Activated gamma-delta T cell treated with Interleukin-2 at 50 U/mL for 16 hours (primary cell): ENCODE data around the gene SIKE1.
"Not testable (repeated sequence)": the region's sequence is repeated elsewhere in the genome, so short reads cannot be mapped to it uniquely, and the experiment has no call there.

Experiments
- DNase-seq: peaks from one replicate; pipeline ENCODE4 v3.0.0-alpha.2; 2020

SIKE1 gene

DNA sequence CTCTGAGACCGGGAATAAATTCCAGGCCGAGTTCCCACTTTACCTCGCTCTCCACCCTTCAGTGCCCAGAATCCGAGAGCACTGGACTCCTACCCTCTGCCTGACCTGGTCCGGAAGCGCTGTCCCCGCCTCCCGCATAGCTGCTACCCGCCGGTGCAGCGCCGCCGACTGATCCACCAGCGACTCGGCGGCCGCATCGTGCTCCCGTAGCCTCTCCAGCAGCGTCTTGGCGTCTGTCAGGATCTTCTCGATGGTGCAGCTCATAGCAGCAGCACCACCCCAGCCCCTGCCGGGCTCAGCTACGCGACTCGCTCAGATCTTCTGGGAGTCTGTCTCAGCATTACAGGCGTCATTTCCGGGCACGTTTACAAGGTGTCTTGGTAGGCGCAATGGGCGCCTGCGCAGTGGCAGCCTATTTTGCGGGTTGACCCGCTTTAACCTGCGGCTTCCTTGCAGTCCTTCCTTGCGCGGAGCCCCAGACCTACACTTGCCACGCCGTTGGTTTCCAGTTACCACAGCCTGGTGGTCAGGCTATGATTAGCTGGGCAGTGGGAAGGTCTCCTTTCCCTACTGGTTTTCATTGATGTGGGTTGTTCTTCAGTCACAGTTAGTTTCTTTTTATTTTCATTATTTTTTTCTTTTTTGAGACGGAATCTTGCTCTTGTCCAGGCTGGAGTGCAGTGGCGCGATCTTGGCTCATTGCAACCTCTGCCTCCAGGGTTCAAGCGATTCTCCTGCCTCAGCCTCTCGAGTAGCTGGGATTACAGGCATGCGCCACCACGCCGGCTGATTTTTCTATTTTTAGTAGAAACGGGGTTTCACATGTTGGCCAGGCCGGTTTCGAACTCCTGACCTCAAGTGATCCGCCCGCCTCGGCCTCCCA is at the start of gene SIKE1:
SIKE1 (minus strand) TSS at position 342 of the 883 bp plus-strand sequence; CDS start at position 264, 78 bp downstream.
- peak; percentile 92 for DNase-seq

DNA sequence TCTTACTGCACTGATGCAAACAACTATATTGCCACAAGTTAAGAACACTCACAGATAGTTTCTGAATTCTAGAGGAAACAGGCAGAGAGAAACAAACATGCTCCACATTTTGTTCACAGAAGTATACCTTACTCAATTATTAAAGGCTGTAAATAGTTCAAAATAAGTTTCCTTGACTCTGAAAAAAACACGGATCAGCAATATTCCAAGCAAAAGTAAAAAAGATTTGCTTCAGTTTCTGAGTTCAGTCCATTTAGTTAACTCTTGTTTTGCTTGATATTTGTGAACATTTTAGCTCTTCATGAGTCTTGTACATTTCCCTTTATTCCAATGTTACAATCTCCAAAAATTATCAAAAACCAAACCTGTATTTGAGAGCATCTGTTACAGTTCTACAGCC is 49.6 kb upstream of the SIKE1 start:
- DNase-seq = not testable (repeated sequence)

DNA sequence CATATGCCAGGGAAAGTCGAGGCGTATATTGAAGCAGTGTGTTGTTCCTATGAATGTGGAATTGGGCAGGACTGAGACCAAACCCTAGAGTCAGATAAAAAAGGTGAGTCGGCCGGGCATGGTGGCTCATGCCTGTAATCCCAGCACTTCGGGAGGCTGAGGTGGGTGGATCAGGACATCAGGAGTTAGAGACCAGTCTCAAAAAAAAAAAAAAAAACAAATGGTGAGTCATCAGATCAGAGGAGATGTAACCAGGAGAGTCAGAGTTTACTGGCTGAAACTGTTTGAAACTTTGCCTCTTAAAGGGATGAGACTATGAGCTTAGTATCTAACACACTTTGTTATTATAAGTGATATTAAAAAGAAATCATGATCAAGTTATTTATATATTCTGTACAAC is 47.8 kb upstream of the SIKE1 start:
- DNase-seq = no peak

DNA sequence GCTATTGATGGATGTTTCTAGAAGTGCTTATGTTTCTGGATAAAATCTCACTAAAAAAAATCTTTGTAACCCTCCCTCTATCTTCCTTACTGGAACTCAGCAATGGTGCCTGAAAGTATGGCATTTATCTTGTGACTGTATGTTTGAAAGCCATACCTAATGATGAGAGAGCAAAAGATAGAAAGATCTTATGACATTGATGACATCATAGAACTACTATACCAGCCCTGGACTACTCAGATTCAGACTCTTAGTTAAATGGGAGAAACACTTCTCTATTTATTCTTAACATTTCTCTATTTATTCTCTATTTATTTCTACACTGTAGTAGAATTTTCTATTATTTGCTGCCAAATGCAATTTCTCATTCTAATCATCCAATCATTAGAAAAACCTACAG is 41.5 kb upstream of the SIKE1 start:
- DNase-seq = no peak

DNA sequence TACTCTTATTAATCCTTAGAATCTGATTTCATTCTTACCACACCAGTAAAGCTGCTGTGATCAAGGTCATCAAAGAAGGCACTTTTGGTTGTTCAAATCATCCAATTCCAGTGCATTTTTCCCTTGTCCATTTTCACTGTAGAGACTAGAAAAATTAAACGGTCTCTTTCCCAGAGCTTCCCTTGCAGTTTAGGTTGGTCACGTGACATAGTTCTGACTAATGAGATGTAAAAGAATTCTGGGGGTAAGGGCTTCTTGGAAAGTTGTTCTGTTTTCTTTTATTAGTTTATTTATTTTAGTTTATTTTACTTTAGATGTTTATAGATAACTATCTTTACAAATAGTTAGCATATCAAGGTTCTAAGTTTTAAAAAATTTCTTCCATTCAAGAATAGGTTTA is 39.9 kb upstream of the SIKE1 start:
- no peak for DNase-seq

DNA sequence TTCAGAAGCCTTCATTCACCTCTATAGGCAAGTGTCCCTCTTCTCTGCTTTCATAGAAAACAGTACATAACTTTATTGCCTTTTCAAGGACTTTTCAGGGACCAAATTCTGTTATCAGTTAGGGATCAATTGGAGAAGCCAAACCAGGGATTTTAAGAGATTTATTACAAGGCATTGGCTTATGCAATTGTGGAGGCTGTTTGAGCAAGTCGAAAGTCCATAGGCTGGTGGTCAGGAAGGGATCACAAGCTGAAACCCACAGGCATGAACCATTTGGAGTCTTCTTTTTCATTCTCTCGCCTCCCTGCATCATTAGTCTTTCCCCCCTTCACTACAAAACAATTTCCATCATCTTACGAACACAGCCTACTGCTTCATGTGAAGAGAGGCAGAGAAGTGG is 39.4 kb upstream of the SIKE1 start:
- DNase-seq = no peak

DNA sequence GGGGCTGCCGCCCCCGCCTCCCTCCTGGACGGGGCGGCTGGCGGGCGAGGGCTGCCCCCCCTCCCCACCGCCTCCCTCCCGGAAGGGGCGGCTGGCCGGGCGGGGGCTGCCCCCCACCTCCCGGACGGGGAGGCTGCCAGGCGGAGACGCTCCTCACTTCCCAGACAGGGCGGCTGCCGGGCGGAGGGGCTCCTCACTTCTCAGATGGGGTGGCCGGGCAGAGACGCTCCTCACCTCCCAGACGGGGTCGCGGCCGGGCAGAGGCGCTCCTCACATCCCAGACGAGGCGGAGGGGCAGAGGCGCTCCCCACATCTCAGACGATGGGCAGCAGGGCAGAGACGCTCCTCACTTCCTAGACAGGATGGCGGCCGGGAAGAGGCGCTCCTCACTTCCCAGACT is 24.0 kb upstream of the SIKE1 start:
- not testable (repeated sequence) for DNase-seq

DNA sequence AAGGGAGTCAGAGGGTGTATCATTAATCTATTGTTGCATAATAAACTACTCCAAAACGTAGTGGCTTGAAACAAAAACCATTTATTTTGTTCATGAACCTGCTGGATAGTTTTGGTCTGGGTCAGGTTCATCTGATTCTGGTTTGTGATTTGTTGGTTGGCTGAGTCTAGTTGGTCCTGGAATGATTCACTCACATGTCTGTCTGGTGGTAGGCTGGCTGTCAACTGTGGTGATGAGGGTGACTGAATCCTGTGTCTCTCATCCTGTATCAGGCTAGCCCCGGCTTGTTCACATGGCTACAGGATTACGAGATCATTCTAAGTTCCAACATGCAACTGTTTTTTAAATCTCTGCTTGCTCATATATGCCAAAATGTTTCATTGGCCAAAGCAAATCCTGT is 22.5 kb upstream of the SIKE1 start:
- no peak for DNase-seq

DNA sequence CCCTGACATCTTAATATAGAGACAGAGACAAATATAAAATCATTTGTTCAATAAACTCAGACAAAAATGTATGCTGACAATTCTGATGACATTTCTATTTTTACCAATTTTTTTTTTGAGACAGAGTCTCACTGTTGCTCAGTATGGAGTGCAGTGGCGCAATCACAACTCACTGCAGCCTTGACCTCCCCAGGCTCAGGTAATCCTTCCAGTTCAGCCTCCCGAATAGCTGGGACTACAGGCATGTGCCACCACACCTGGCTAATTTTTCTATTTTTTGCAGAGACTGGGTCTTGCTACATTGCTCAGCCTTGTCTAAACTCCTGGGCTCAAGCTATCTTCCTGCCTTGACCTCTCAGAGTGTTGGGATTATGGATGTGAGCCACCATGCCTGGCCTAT is 13.6 kb upstream of the SIKE1 start:
- DNase-seq = no peak

DNA sequence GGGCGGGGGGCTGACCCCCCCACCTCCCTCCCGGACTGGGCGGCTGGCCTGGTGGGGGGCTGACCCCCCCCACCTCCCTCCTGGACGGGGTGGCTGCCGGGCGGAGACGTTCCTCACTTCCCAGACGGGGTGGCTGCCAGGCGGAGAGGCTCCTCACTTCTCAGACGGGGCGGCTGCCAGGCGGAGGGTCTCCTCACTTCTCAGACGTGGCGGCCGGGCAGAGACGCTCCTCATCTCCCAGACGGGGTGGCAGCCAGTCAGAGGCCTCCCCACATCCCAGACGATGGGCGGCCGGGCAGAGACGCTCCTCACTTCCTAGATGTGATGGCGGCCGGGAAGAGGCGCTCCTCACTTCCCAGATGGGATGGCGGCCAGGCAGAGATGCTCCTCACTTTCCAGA is 10.1 kb upstream of the SIKE1 start:
- not testable (repeated sequence) for DNase-seq

DNA sequence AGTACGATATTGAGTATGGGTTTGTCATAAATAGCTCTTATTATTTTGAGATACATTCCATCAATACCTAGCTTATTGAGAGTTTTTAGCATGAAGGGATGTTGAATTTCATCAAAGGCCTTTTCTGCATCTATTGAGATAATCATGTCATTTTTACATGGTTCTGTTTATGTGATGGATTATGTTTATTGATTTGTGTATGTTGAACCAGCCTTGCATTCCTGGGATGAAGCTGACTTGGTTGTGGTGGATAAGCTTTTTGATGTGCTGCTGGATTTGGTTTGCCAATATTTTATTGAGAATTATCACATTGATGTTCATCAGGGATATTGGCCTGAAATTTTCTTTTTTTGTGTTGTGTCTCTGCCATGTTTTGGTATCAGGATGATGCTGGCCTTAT is 6.0 kb upstream of the SIKE1 start:
- DNase-seq = not testable (repeated sequence)

DNA sequence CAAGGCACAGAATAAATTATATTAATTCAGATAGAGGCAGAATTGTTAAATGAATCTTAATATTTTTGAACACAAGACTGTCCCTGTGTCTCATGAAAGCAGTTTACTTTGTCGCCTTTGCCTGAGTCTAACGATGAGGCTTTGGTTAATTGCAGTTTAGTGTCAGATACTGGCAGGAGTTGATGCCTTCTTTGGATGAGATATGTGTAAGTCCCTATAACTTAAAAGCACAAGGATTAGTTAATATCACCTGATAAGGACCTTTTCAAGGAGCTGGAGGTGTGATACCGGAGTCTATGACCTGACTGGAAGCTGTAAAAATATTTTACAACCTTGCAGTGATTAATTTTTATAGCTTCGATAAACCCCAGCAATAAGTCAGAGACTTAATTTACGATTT is 2.0 kb upstream of the SIKE1 start:
- DNase-seq = no peak

DNA sequence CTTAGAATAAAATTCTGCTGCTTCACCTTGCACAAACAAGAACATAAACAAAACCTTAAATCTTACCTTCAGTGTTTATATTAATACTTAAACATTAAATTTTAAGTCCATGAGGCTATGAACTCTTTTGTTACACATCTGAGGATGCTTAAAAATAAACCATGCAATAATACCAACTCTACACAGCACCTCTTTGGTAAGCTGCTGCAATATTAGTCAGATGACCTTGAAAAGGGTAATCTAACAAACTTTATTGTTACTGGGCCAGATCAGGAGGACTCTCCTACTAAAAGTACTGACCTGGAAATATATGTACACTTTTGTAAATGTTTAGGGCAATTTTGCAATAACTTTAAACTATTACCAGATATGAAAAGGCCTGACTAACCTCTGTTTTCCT is 763 bp downstream of the SIKE1 start:
- no peak for DNase-seq

DNA sequence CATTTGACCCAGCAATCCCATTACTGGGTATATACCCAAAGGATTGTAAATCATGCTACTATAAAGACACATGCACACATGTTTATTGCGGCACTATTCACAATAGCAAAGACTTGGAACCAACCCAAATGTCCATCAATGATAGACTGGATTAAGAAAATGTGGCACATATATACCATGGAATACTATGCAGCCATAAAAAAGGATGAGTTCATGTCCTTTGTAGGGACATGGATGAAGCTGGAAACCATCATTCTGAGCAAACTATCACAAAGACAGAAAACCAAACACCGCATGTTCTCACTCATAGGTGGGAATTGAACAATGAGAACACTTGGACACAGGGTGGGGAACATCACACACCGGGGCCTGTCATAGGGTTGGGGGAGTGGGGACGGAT is 3.8 kb downstream of the SIKE1 start:
- DNase-seq = not testable (repeated sequence)

DNA sequence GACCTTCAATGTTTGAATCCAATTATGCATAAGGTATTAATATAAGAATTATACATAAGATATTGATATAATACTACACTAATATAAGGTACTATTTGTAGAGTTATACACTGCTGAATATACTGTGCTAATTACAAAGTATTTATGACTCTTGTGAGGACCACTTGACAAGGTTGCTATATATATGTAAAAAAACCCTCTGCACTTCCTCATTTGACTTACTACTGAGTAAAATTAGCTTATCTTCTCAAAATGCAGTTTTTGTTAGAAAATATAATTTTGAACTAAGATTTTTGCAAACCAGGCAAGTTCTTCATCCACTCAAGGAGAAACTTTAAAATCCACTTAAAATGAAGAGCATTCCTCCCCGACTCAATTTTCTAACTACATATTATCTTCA is 8.5 kb downstream of the SIKE1 start:
- DNase-seq = no peak

DNA sequence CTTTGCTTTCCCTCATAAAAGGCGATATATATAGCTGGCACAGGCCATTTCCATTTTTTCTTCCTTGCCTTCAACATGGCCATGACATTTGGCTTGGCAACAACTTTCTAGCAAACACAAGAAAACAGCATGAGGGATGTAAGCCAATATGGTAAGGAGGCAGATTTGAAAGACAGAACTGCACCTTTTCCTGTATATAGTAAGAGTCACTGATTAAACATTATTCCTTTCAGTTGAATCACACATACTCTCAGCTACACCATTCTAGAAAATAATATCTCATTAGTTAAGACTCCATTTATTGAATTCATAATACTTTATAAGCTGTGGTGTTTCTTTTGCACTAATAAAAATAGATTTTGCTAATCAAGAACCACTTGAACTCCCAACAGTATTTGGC is 9.5 kb downstream of the SIKE1 start:
- DNase-seq = no peak

DNA sequence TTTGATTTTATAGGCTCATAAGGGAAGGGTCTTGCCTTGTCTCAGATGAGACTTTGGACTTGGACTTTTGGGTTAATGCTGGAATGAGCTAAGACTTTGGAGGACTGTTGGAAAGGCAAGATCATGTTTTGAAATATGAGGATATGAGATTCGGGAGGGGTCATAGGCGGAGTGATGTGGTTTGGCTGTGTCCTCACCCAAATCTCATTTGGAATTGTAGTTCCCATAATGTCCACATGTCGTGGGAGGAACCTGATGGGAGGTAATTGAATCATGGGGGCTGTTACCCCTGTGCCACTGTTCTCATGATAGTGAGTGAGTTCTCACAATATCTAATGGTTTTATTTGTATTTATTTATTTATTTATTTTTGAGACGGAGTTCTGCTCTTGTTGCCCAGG is 15.8 kb downstream of the SIKE1 start:
- DNase-seq = no peak

DNA sequence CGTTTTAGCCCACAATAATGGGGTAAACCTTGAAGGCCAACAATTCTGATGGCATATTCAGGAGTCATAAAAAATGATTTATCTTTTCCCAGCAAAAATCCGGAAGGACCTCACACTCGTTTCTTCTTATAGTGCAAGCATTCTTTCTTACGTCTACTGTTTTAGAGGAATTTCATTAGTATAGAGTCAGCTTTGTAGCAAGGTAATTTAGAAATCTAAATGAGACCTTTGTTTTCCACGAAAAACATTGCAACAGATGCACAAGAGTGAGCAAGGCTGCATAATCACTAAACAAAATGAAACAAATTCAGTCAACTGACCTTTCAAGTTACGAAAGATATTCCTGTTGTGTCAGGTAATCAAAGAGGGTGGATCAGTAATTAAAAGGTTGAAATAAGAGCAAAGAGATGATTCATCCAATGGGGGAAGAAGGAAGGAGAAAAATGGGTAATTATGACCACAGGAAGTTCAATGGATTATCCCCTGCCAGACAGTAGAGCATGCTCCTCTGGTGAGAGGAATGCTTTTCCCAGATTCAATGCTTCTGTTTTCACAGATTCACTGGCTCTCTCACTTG is 22.1 kb downstream of the SIKE1 start:
- DNase-seq = no peak

DNA sequence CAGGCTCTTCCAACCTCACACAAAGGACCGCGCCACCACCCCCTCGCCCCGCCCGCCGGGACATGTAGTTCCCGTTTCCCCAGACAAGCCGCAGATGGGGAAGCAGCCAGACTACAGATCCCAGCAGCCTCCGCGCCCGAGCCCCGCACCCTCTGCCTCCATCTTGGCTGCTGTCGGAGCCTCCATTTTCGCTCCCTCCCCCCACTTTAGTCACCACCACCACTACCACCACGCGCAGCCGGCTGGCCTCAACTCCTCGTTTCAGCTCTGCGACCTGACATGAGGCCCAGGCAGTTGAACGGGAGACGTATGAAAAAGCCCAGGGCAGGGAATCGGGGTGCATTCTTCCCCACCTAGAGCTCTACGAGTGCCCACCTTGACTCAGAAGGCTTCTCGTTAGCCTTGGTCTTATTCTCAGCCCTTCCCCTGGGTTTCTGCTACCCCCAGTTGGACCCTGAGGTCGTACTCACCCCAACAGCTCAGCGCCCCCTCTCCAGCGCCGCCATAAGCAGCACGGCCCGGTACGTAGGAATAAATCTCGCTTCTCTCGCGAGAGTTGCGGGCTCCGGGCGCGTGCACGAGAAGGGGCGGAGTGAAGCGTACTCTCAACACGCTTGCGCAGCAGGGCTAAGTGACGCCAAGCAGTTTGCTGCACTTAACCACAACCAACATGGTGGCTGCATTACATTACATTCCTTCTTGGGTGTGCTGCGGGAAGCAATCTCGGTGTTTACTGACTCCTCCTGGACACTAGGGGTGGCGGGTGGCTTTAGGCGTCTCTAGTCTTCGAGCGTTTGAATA is 22.8 kb downstream of the SIKE1 start, which contains the start of gene CSDE1:
CSDE1 (minus strand) TSS at position 530 of the 801 bp plus-strand sequence. CDS start 18,094 bp downstream, outside the sequence.
- DNase-seq = peak; percentile 97

DNA sequence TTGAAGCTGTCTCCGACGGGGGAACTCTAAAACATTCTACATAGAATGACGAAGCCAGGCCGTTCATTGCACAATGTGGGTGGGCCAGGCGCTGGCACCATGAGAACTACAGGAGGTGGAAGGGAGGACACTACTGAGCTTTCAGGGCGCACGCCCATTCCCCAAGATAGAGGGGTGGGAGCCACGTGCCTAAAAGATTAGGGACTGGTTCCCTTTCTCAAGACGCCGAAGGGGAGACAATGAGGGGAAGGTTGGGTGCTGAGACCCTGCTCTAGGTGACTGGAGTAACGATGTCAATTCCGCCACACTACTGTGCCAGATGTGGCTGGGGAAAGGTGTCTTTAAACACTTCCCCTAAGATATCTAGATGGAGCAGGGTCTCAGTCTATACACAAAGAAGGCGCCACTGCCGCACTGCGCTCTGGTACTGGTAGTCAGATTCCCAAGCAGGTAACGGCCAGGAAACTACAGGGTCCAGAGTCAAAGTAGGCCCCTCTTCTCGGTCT is 23.5 kb downstream of the SIKE1 start:
- no peak for DNase-seq

DNA sequence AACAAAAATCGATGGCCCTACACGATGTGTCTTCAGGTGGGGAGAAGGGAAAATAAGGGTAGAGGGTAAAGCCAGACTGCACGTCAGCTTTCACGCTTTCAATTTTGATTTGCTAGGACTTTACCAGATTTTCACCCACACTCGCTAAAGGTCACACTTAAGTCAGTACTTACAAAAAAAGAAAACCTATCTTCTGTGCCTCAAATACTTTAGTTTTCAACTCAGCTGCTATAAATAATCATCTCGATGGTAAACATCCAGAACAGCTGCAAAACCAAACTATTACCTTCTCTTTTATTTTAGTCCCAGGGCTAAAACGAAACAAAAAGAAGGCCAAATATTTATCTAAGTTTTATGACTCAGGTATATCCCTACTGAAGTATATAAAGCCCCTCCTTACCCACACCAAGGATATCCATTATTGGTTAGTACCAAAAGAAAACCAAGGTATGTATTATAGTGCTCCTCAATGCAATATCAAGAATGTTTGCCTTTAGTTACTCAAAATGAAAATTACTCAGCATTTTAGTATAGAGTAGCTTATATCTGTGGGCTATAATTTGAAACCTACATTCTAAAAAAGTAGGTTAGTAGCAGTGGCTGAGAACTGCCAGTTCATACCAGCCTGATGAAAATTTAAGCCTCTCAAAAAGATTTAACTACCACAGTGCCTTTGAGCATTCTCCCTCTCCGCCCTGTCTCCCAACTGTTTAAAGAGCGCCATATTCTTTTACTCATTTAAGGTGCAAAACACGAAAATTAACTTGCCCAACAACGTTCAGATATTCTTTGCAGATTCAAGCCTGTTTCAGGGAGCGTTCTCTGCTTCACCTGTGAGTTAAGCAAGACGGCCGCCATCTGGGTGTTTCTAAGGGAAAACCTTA is 24.2 kb downstream of the SIKE1 start:
- no peak for DNase-seq
